ENCODE measurements around the gene EPHB2.
"Not testable (repeated sequence)": the region's sequence is repeated elsewhere in the genome, so short reads cannot be mapped to it uniquely, and the experiment has no call there.

The EPHB2 gene

GRCh38 chr1:22843441-22844183, 133.0 kb downstream of the EPHB2 start:
- DNase-seq = not testable (repeated sequence)

GRCh38 chr1:22844621-22845020, 134.0 kb downstream of the EPHB2 start:
- DNase-seq = no peak

- DNase-seq = no peak
Measured at GRCh38 chr1:22845398-22845935, 134.8 kb downstream of the EPHB2 start.

GRCh38 chr1:22846458-22846857, 135.8 kb downstream of the EPHB2 start:
- no peak for DNase-seq

DNA sequence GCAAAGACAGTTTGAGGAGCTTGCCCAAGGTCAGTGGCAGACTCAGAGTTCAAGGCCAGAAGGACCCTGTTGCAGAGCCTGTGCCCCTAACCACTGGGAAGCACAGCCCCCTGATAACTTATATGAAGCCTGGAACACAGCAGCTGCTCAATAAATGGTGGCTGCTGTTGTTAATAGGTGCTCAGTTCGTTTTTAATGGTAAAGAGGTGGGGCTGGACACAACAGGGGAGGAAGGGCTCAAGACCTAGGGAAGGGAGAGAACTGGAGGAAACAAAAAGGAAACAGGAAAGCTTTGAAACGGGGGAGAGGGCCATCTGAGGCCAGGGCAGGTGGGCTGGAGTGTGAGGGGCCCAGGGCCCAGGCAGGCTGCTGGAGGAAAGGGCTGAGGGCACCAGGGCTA, 136.6 kb downstream of the EPHB2 start:
- no peak for DNase-seq

DNA sequence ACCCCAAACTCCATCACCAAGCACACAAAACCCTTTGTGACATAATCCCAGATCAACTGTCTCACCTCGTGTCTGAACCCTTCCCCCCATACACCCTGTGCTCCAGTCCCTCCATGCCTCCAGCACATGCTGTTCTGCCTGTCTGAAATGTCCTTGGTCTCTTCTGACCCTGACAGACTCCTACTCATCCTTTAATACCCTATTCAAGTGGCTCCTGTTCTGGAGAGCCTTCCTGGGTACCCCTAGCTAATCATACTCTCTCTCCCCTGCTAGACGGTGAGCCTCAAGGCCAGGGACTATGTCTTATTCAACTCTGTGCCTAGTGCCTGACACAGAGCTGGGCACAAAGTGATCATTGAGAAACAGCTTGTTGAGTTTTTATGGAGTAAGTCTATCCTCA, 137.1 kb downstream of the EPHB2 start:
- DNase-seq = no peak

DNA sequence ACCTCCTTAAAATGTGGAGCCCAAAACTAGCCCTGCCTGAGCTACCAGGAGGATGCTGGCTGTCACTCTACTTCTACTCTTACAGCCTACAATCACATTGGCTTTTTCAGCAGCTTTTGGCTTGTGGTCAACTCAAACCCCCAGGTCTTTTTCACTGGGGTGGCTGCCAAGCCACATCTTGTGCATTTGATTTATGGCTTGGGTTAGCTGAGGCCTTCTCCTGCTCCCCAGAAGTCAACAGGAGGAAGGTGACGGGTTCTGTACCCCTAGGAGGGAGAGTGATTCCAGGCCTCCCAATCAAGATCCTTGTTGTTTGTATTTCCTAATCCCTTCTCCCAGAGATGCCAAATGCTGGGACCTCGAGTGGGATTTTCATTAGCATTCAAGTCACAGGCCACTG, 137.8 kb downstream of the EPHB2 start:
- DNase-seq = peak; percentile 31

GRCh38 chr1:22849770-22850169, 139.1 kb downstream of the EPHB2 start:
- DNase-seq = no peak

- DNase-seq = no peak
Measured at GRCh38 chr1:22850281-22850680, 139.6 kb downstream of the EPHB2 start.

GRCh38 chr1:22850681-22851080, 140.0 kb downstream of the EPHB2 start:
- DNase-seq = no peak

DNA sequence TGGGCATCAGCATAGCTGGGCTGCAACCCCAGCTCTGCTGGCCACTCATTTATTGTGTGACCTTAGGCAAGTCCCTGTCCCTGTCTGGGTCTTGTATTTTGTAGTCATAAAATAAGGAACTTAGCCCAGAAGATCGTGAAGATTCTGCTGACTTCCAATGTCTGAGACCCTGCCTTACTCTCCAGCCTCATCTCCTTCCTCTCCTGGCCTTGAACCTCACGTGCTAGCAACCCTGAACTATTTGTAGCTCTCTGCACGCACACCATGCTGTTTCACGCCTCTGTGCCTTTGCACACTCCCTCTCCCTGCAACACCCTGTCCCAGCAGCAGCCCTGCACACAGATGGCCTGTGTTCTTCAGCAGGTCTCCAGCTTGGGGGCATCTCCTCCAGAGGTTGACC, 140.9 kb downstream of the EPHB2 start:
- no peak for DNase-seq

- DNase-seq = no peak
Measured at GRCh38 chr1:22852144-22852655, 141.6 kb downstream of the EPHB2 start.

GRCh38 chr1:22853651-22854185, 143.1 kb downstream of the EPHB2 start:
- no peak for DNase-seq

- DNase-seq = no peak
Measured at GRCh38 chr1:22854688-22855565, 144.3 kb downstream of the EPHB2 start.

- no peak for DNase-seq
Measured at GRCh38 chr1:22855668-22856606, 145.3 kb downstream of the EPHB2 start.

- no peak for DNase-seq
Measured at GRCh38 chr1:22857661-22858060, 147.0 kb downstream of the EPHB2 start.

- DNase-seq = no peak
Measured at GRCh38 chr1:22860414-22860800, 149.8 kb downstream of the EPHB2 start.

GRCh38 chr1:22860883-22861385, 150.3 kb downstream of the EPHB2 start:
- no peak for DNase-seq

DNA sequence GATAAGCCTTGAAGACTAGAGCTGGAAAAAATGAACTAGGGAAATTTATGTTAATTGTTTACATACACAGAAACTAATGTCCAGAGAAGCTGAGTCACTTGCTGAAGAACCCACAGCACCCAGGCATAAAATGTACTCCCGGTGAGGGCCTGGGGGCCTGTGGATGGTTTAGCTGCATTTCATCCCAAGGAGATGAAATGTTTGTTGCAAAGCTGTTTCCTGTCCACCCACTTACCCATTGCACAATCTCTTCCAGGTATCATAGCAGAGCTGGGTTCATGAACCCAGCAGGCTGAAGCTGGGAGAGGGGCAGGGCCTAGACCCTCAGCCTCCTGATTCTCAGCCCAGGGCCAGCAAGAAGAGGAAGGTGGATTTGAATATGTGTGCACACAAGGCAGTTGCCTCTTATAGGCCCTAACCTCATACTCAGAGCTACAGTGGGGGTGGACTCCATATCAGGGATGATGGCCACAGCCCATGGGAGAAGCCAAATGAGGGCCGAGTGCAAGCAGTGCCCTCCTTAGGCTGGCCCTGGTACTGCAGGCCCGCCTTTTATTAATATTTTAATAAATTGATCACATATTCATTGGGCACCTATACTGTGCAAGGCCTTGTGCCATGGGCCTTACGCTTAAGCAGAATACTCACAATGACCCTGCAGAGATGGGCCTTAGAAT, 151.3 kb downstream of the EPHB2 start:
- peak; percentile 79 for DNase-seq

GRCh38 chr1:22862752-22863151, 152.1 kb downstream of the EPHB2 start:
- DNase-seq = no peak

DNA sequence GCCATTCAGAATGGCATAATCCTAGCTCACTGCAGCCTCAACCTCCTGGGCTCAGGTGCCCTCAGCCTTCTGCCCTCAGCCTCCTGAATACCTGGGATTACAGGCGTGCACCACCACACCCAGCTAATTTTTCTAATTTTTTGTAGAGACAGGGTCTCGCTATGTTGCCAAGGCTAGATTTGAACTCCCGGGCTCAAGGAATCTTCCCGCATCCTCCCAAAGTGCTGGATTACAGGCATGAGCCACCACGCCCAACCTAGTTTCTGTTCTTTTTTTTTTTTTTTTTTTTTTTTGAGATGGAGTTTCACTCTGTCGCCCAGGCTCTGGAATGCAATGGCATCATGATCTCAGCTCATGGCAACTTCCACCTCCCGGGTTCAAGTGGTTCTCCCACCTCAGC, 153.1 kb downstream of the EPHB2 start:
- no peak for DNase-seq

All from fibroblast of skin of right quadriceps (primary cell).